ENCODE results near the gene DENND1B. TPM values are rescaled to one million over a fixed set of nuclear protein-coding genes. Genes with fewer than 3 reads are reported as not detected.

DENND1B gene
- polyA plus RNA-seq, 2 of the 4 experiments (the other 2 are of a cell fraction), result 2.9 to 10.5 TPM

- DNase-seq (ENCODE audit: low read depth in 1 of 2, low spot score in 1 of 2) (no peak), FAIRE-seq (no peak), ATAC-seq (no peak)
- POLR2A ChIA-PET, result no interaction called here
- TF ChIP-seq KDM5A (IDR thresholded peaks at IDR 0.05), result no peak
- TF ChIP-seq NFE2L2 (conservative IDR thresholded peaks at IDR 0.05; ENCODE audit: low read length), result no peak
- no peak for TF ChIP-seq EHF (CRISPR knock-in tag; IDR thresholded peaks at IDR 0.05)
- TF ChIP-seq TP53 (CRISPR knock-in tag; IDR thresholded peaks at IDR 0.05), result no peak
- no peak for TF ChIP-seq BHLHE40 (IDR thresholded peaks at IDR 0.05; ENCODE audit: low read depth, low read length)
- H3K4me2 ChIP-seq, result peak overlapping the region; percentile 32; the same call in 2 of the 3 replicates
- no peak overlapping the region for H3K4me3 ChIP-seq
- H3K9me3 ChIP-seq, result no peaks in the 10 kb centered on the region
- peaks cover 18% of the 10 kb centered on the region; the same call in 2 of the 3 replicates for H3K4me1 ChIP-seq
- no peak overlapping the region for H3K27ac ChIP-seq
- CTCF ChIA-PET, result no interaction called here
Measured at GRCh38 chr1:197695961-197696360, 79.3 kb downstream of the DENND1B start.

- ChIA-PET CTCF (interaction anchor here (0.6 to 1.2 kb wide), 2 partner anchors 176 to 325 kb away, joined by 3 to 6 read pairs; no protein-coding TSS in a partner anchor), POLR2A (no interaction called here)
- DNase-seq (ENCODE audit: low read depth in 1 of 2, low spot score in 1 of 2) (peak in 1 of 2 experiments; percentile 13), ATAC-seq (peak in 1 of 2 experiments; percentile 63; a peak in 3 of 6 replicates), FAIRE-seq (no peak)
- TF ChIP-seq SMC3 (IDR thresholded peaks at IDR 0.05) (peak; percentile 55; the same call in 2 of the 3 replicates), RAD21 (conservative IDR thresholded peaks at IDR 0.05 in 1 of 2, IDR thresholded peaks at IDR 0.05 in 1 of 2) (peak; percentile 52 to 67), HOXB5 (CRISPR knock-in tag; IDR thresholded peaks at IDR 0.05) (no peak), CTCF (IDR thresholded peaks at IDR 0.05) (peak; percentile 50)
- no peak overlapping the region for H3K4me2 ChIP-seq
- no peak overlapping the region for H3K27ac ChIP-seq
- peaks cover 11% of the 10 kb centered on the region; the same call in 1 of the 3 replicates for H3K9me3 ChIP-seq
- H3K4me1 ChIP-seq, result peaks cover 18% of the 10 kb centered on the region; the same call in 2 of the 3 replicates
- no peak overlapping the region for H3K4me3 ChIP-seq
Measured at GRCh38 chr1:197692965-197693364, 82.3 kb downstream of the DENND1B start.

GRCh38 chr1:197691816-197692215 is 83.5 kb downstream of the DENND1B start:
- FAIRE-seq (no peak), ATAC-seq (no peak), DNase-seq (ENCODE audit: low read depth in 1 of 2, low spot score in 1 of 2) (no peak)
- Histone ChIP-seq H3K4me1 (peaks cover 17% of the 10 kb centered on the region; the same call in 2 of the 3 replicates), H3K27ac (no peak overlapping the region), H3K9me3 (peaks cover 11% of the 10 kb centered on the region; the same call in 1 of the 3 replicates), H3K4me2 (no peak overlapping the region), H3K4me3 (no peak overlapping the region)
- no peak for TF ChIP-seq EHMT2 (IDR thresholded peaks at IDR 0.05; ENCODE audit: low read depth)
- POLR2A ChIA-PET, result no interaction called here
- WGBS (ENCODE audit: missing lambda C conversion rate), result 85% methylated on average over 1 of the region's 1 CpG
- CTCF ChIA-PET, result interaction anchor here (0.6 kb wide), 1 partner anchor 177 kb away, joined by 4 read pairs; no protein-coding TSS in a partner anchor

GRCh38 chr1:197690074-197690473 is 85.2 kb downstream of the DENND1B start:
- Histone ChIP-seq H3K27ac (no peak overlapping the region), H3K4me3 (no peak overlapping the region), H3K4me1 (peaks cover 5% of the 10 kb centered on the region; the same call in 1 of the 3 replicates), H3K4me2 (no peak overlapping the region), H3K9me3 (peaks cover 11% of the 10 kb centered on the region; the same call in 1 of the 3 replicates)
- ChIA-PET CTCF (interaction anchor here (1.1 to 1.2 kb wide), 2 partner anchors 171 to 179 kb away, joined by 3 read pairs; no protein-coding TSS in a partner anchor), POLR2A (no interaction called here)
- no peak for FAIRE-seq
- WGBS (ENCODE audit: missing lambda C conversion rate), result 63% methylated on average over 3 of the region's 3 CpGs
- no peak for ATAC-seq
- TF ChIP-seq SREBF2 (IDR thresholded peaks at IDR 0.05) (no peak), NR3C1 (IDR thresholded peaks at IDR 0.05) (no peak), MYC (IDR thresholded peaks at IDR 0.05; ENCODE audit: borderline replicate concordance, low read length) (no peak), REST (IDR thresholded peaks at IDR 0.05) (no peak), RARB (CRISPR knock-in tag; IDR thresholded peaks at IDR 0.05) (no peak), HEYL (CRISPR knock-in tag; IDR thresholded peaks at IDR 0.05) (no peak), ZNF302 (CRISPR knock-in tag; IDR thresholded peaks at IDR 0.05) (no peak), EHMT2 (IDR thresholded peaks at IDR 0.05; ENCODE audit: low read depth) (no peak)
- no peak for DNase-seq (ENCODE audit: low read depth in 1 of 2, low spot score in 1 of 2)

All from A549 (cell line).